ENCODE data around the gene AWAT1. TPM values are rescaled to one million over a fixed set of nuclear protein-coding genes. Genes with fewer than 3 reads are reported as not detected.
"Not testable (repeated sequence)": the region's sequence is repeated elsewhere in the genome, so short reads cannot be mapped to it uniquely, and the experiment has no call there.

AWAT1 gene
- total RNA-seq (not detected), polyA plus RNA-seq (not detected)

- Histone ChIP-seq H3K36me3 (no peaks in the 10 kb centered on the region), H3K27ac (no peak within 1 kb of the TSS), H3K4me1 (no peaks in the 10 kb centered on the region), H3K27me3 (no peaks in the 10 kb centered on the region), H3K9me3 (no peaks in the 10 kb centered on the region), H3K4me3 (no peak within 1 kb of the TSS)
- DNase-seq, result no peak
- TF ChIP-seq POLR2A (IDR thresholded peaks at IDR 0.05), result no peak
- TF ChIP-seq CTCF (IDR thresholded peaks at IDR 0.05), result no peak
- no peak for TF ChIP-seq EP300 (IDR thresholded peaks at IDR 0.05)
- no peak for TF ChIP-seq POLR2AphosphoS5 (IDR thresholded peaks at IDR 0.05)
- intact Hi-C loops (cut with DNase I), result no loop called here
- WGBS, 2 donors, result 73 to 93% methylated on average over 3 of the region's 3 CpGs
Observed at GRCh38 chrX:70234355-70234754, at the start of gene AWAT1. Gene AWAT1, plus strand, starts transcription at chrX:70234655. Its CDS starts 41 bp downstream, at chrX:70234696.

GRCh38 chrX:70190225-70190624 is 44.2 kb upstream of the AWAT1 start:
- H3K36me3 ChIP-seq, result no peaks in the 10 kb centered on the region
- no peaks in the 10 kb centered on the region for H3K9me3 ChIP-seq
- no peak overlapping the region for H3K27ac ChIP-seq
- intact Hi-C loops (cut with DNase I), result no loop called here
- no peaks in the 10 kb centered on the region for H3K27me3 ChIP-seq
- H3K4me3 ChIP-seq, result no peak overlapping the region
- DNase-seq, result no peak
- no peaks in the 10 kb centered on the region for H3K4me1 ChIP-seq
- TF ChIP-seq POLR2AphosphoS5 (IDR thresholded peaks at IDR 0.05) (no peak), CTCF (IDR thresholded peaks at IDR 0.05) (no peak), EP300 (IDR thresholded peaks at IDR 0.05) (no peak), POLR2A (IDR thresholded peaks at IDR 0.05) (no peak)

GRCh38 chrX:70196961-70197720 is 37.3 kb upstream of the AWAT1 start:
- no peak overlapping the region for H3K4me3 ChIP-seq
- TF ChIP-seq EP300 (IDR thresholded peaks at IDR 0.05) (no peak), CTCF (IDR thresholded peaks at IDR 0.05) (peak in 2 of 4 experiments; percentile 32 to 47)
- intact Hi-C loops (cut with DNase I), result no loop called here
- no peaks in the 10 kb centered on the region for H3K36me3 ChIP-seq
- H3K27me3 ChIP-seq, result no peaks in the 10 kb centered on the region
- H3K27ac ChIP-seq, result no peak overlapping the region
- DNase-seq, result no peak
- H3K4me1 ChIP-seq, result no peaks in the 10 kb centered on the region
- H3K9me3 ChIP-seq, result no peaks in the 10 kb centered on the region
- 6 to 13% methylated on average over 12 of the region's 12 CpGs for WGBS, 2 donors

GRCh38 chrX:70201732-70202131 is 32.7 kb upstream of the AWAT1 start:
- Histone ChIP-seq H3K36me3 (no peaks in the 10 kb centered on the region), H3K27ac (no peak overlapping the region), H3K4me1 (no peaks in the 10 kb centered on the region), H3K9me3 (no peaks in the 10 kb centered on the region), H3K4me3 (no peak overlapping the region), H3K27me3 (no peaks in the 10 kb centered on the region)
- TF ChIP-seq EP300 (IDR thresholded peaks at IDR 0.05), result no peak
- no peak for TF ChIP-seq POLR2A (IDR thresholded peaks at IDR 0.05)
- TF ChIP-seq POLR2AphosphoS5 (IDR thresholded peaks at IDR 0.05), result no peak
- TF ChIP-seq CTCF (IDR thresholded peaks at IDR 0.05), result no peak
- intact Hi-C loops (cut with DNase I), result loop anchor here (10.0 kb wide), 1 partner anchor 223 kb away; the partner anchor contains the start of gene GDPD2
- WGBS, 2 donors, result 77 to 86% methylated on average over 5 of the region's 5 CpGs
- no peak for DNase-seq

- intact Hi-C loops (cut with DNase I), result loop anchor here (10.0 kb wide), 1 partner anchor 216 kb away; the partner anchor contains the start of gene GDPD2
- Histone ChIP-seq H3K27ac (no peak overlapping the region), H3K4me3 (no peak overlapping the region), H3K4me1 (no peaks in the 10 kb centered on the region), H3K27me3 (no peaks in the 10 kb centered on the region), H3K36me3 (no peaks in the 10 kb centered on the region), H3K9me3 (no peaks in the 10 kb centered on the region)
- TF ChIP-seq POLR2AphosphoS5 (IDR thresholded peaks at IDR 0.05), result no peak
- TF ChIP-seq EP300 (IDR thresholded peaks at IDR 0.05), result no peak
- no peak for TF ChIP-seq CTCF (IDR thresholded peaks at IDR 0.05)
- no peak for TF ChIP-seq POLR2A (IDR thresholded peaks at IDR 0.05)
- DNase-seq, result no peak
Observed at GRCh38 chrX:70208479-70208878, 26.0 kb upstream of the AWAT1 start.

- intact Hi-C loops (cut with DNase I), result loop anchor here (10.0 kb wide), 1 partner anchor 215 kb away; the partner anchor contains the start of gene GDPD2
- not testable (repeated sequence) for H3K4me3 ChIP-seq
Observed at GRCh38 chrX:70209570-70209969, 24.9 kb upstream of the AWAT1 start.

More at GRCh38 chrX:70209570-70209969, 24.9 kb upstream of the AWAT1 start:
- H3K9me3 ChIP-seq, DNase-seq, H3K4me1 ChIP-seq, H3K27me3 ChIP-seq, H3K36me3 ChIP-seq, H3K27ac ChIP-seq: not testable (repeated sequence)
- 52 to 65% methylated on average over 6 of the region's 6 CpGs for WGBS, 2 donors
